Stimulated activated naive B cell treated with anti-CD40 and anti-IgM and Interleukin-4, amounts not matched to agents 10 μg/mL and 1 μg/mL and 100 μg/mL, for 72 hours (primary cell): ENCODE results near the gene CDKN1C.

ENCODE experiments used
- ATAC-seq, 2 donors: fragments of 150-1000 bp; cut with Tn5 transposase; replicated peaks; 2 replicates each; pipeline ENCODE4 v1.10.0; 2021; ENCODE audit warnings: moderate library complexity in 1 of 2
- DNase-seq: peaks from one replicate; pipeline ENCODE4 v3.0.0; 2021
- H3K27ac Mint-ChIP-seq: one replicate; pipeline ENCODE4 v1.8.0; 2022; ENCODE audit warnings: mild to moderate bottlenecking, mixed read lengths
- H3K27me3 Mint-ChIP-seq, 2 donors: one replicate each; pipeline ENCODE4 v1.8.0; 2022; ENCODE audit warnings: mixed read lengths in 2 of 2
- H3K36me3 Mint-ChIP-seq, 2 donors: one replicate each; pipeline ENCODE4 v1.8.0; 2022; ENCODE audit warnings: mixed read lengths in 2 of 2, mild to moderate bottlenecking in 1 of 2
- H3K4me1 Mint-ChIP-seq, 2 donors: one replicate each; pipeline ENCODE4 v1.8.0; 2022; ENCODE audit warnings: mixed read lengths in 2 of 2, mild to moderate bottlenecking in 1 of 2
- H3K4me3 Mint-ChIP-seq, 2 donors: one replicate each; pipeline ENCODE4 v1.8.0; 2022; ENCODE audit warnings: mild to moderate bottlenecking in 2 of 2, mixed read lengths in 2 of 2, moderate library complexity in 1 of 2
- H3K9me3 Mint-ChIP-seq, 2 donors: one replicate each; pipeline ENCODE4 v1.8.0; 2022; ENCODE audit warnings: mixed read lengths in 2 of 2, mild to moderate bottlenecking in 1 of 2

CDKN1C gene

DNA sequence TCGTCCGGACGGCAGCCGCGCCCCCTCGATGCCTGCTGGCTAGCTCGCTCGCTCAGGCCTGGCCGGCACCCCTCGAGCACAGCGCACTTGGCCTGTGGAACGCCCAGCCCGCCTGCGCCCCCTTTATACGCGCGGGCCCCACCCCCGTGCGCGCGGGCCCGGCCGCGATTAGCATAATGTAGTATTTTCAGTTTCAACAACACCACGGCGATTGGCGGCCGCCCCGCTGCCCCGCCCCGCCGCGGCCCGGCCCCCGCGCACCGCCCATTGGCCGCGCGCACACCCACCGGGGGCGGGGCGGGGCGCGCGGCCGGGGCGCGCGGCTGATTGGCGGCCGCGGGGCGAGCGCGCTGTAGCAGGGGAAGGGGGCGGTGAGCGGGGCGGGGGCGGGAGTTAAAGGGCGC lies at the start of gene CDKN1C:
Gene CDKN1C (minus strand): TSS at position 98 of the 404 bp plus-strand sequence. CDS start 319 bp downstream, outside the sequence.
- no peaks in the 10 kb centered on the region for H3K9me3 Mint-ChIP-seq
- peak; percentile 79 to 89 for ATAC-seq
- H3K36me3 Mint-ChIP-seq, result no peaks in the 10 kb centered on the region
- peaks cover 16 to 27% of the 10 kb centered on the region in 2 donors for H3K27me3 Mint-ChIP-seq
- DNase-seq, result peak; percentile 59
- peak within 1 kb of the TSS; percentile 83 to 90 for H3K4me3 Mint-ChIP-seq
- H3K27ac Mint-ChIP-seq, result peak within 1 kb of the TSS; percentile 70
- peaks cover 6 to 26% of the 10 kb centered on the region in 2 donors for H3K4me1 Mint-ChIP-seq

DNA sequence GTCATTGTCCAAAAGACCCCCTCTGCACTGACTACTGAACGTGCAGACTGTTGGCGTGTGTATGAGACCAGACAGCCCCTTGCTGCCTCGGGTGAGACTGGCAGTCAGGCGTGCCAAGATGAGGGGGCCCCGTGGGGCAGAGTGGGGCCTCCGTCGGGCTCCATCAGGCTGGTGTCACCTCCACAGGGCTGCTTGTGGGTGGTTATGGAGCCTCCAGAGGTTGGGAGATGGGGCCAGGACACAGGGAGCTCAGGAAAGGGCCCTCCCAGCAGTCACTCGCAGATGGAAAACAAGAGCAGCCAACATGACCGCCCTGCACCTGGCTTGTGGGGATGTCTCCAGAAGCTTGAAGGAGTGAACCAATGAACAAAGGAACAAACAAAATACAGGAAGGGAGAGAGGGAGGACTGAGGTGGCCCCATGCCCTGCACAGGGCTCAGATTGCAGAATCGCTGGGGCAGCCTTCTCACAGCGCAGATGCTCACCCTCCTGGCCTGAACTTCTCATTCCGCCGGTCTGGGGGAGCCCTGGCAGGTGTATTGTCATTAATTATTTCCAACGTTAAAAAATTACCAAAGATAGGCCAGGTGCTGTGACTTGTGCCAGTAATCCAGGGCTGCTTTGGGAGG lies 49.1 kb upstream of the CDKN1C start:
- Mint-ChIP-seq H3K4me3 (no peak overlapping the region), H3K27ac (no peak overlapping the region), H3K4me1 (peaks cover 6 to 26% of the 10 kb centered on the region in 2 donors), H3K36me3 (peaks cover 19 to 23% of the 10 kb centered on the region in 2 donors), H3K27me3 (peaks cover 13 to 24% of the 10 kb centered on the region in 2 donors), H3K9me3 (peaks cover 20% of the 10 kb centered on the region in 2 donors)
- DNase-seq (no peak), ATAC-seq (no peak)

GRCh38 chr11:2934021-2934550 lies 48.5 kb upstream of the CDKN1C start:
- ATAC-seq, result no peak
- no peak for DNase-seq
- Mint-ChIP-seq H3K4me3 (no peak overlapping the region), H3K4me1 (peaks cover 7 to 29% of the 10 kb centered on the region in 2 donors), H3K9me3 (peaks cover 16 to 19% of the 10 kb centered on the region in 2 donors), H3K27me3 (peaks cover 14 to 28% of the 10 kb centered on the region in 2 donors), H3K36me3 (peaks cover 17 to 19% of the 10 kb centered on the region in 2 donors), H3K27ac (no peak overlapping the region)

DNA sequence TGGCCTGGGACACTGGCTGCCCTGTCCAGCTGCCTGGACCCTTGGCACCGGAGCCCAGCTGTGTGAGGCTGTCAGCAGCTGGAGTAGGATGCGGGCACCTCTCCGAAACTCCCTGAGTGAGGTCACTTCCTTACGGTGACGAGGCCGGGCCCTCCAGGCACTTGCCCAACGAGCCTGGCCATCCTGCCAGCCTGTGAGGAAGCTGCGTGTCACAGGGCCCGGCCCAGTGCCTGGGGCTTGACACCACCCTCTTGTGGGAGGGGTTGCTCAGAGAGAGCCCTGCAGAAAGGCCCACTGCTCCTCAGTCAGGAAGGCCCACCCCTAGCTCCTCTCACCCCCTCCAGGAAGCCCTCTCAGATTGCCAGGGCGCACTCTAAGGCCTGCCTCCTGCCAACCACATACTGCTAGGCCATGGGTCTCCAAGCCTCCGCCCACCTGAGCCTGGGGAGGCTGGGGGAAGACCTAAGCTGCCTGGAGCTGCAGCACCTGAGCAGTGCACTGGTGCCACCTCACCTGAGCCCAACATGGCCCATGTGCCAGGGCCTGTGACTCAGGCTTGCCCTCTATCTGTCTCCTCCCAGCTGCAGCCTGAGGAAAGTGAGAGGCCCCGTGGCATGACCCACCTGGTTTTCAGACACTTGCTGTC lies 47.9 kb upstream of the CDKN1C start:
- ATAC-seq, result peak; percentile 59 to 60
- Mint-ChIP-seq H3K4me3 (no peak overlapping the region), H3K9me3 (peaks cover 10 to 13% of the 10 kb centered on the region in 2 donors), H3K36me3 (peaks cover 11 to 13% of the 10 kb centered on the region in 2 donors), H3K4me1 (peaks cover 9 to 35% of the 10 kb centered on the region in 2 donors), H3K27me3 (peaks cover 17 to 32% of the 10 kb centered on the region in 2 donors), H3K27ac (no peak overlapping the region)
- DNase-seq, result peak; percentile 27

DNA sequence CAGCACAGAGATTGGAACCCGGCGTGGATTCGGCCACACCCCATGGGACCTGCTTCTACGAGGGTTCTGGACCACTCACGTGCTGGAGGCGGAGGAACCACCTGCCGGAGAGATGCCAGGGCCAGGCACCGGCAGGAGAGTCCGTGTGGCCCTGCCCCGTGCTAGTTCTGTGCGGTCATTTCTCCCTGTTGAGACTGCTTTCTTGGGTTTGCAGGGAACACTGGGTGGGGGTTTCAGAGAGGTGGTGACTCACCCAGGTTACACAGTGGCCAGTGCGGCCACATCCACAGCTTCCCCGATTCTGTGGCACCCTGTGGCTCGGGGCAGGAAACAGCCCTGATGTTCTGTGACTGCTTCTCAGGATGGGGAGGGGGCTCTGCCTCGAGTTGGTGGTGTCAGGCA lies 47.3 kb upstream of the CDKN1C start:
- peaks cover 4 to 6% of the 10 kb centered on the region in 2 donors for H3K36me3 Mint-ChIP-seq
- DNase-seq, result no peak
- H3K4me1 Mint-ChIP-seq, result peaks cover 13 to 41% of the 10 kb centered on the region in 2 donors
- peaks cover 4 to 6% of the 10 kb centered on the region in 2 donors for H3K9me3 Mint-ChIP-seq
- peak overlapping the region; percentile 5 for H3K27ac Mint-ChIP-seq
- no peak for ATAC-seq
- H3K4me3 Mint-ChIP-seq, result no peak overlapping the region
- H3K27me3 Mint-ChIP-seq, result peaks cover 22 to 38% of the 10 kb centered on the region in 2 donors

DNA sequence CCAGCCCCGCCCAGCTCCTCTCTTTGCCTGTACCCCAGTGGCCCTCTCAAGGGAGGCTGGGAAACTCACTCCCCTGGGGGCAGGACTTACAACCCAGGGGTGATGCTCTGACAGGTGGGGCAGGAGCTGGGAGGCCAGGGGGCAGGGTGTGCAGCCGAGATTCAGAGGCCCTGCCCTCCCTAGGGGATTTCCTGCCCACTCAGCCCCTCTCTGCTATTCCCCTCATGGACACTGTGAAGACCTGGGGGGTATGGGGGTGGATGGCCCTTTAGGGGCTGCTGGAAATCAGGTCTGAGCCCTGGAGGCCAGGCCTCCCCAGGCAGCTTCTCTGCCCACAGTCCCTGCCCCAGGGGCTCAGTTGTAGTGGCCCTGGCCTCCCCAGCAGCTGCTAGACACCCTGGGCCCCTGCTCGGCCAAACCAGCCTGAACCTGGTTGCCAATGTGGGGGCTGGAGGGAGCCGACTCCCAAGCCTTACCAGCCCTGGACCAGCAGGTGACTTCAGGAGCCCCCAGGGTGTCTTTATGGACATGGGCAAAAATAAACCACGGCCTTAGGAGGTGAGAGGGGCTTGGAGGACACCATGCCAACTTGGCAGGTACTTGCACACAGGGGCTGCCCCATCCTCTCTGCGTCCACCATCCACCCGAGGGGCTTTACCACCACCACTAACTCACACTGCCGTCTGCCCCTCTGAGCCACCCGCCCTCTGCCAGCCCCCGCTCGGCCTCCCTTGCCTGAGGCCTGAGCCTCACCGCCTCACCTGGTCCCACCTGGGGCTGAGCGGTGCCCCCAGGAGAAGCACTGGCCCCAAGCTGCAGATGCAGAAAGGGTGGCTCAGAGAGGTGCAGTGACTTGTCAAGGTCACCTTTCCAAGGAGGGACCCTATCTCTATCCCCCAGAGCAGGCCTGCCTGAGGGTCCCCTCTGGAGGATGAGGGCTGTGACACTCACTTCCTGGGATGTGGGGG lies 46.5 kb upstream of the CDKN1C start:
- H3K4me1 Mint-ChIP-seq, result peaks cover 17 to 46% of the 10 kb centered on the region in 2 donors
- DNase-seq, result no peak
- no peaks in the 10 kb centered on the region for H3K36me3 Mint-ChIP-seq
- H3K27me3 Mint-ChIP-seq, result peaks cover 30 to 45% of the 10 kb centered on the region in 2 donors
- H3K27ac Mint-ChIP-seq, result no peak overlapping the region
- ATAC-seq, result no peak
- no peaks in the 10 kb centered on the region for H3K9me3 Mint-ChIP-seq
- no peak overlapping the region for H3K4me3 Mint-ChIP-seq

DNA sequence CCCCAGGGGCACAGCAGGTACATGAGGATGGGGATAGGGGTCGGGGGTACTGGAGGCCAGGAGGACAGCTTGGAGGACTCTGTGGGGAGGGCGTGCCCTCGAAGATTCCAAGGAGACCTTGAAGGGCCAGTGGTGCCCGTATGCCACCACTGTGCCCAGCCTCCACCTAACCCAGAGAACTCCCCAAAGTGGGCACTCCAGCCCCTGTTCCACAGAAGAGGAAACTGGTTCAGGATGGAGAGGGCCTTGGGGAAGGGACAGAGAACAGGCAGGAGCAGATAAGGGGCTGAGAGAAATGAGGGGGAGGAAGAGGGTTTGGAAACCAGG lies 45.8 kb upstream of the CDKN1C start:
- Mint-ChIP-seq H3K9me3 (no peaks in the 10 kb centered on the region), H3K27me3 (peaks cover 36 to 52% of the 10 kb centered on the region in 2 donors), H3K4me3 (no peak overlapping the region), H3K36me3 (no peaks in the 10 kb centered on the region), H3K4me1 (peaks cover 17 to 46% of the 10 kb centered on the region in 2 donors), H3K27ac (peak overlapping the region; percentile 71)
- ATAC-seq (no peak), DNase-seq (no peak)

DNA sequence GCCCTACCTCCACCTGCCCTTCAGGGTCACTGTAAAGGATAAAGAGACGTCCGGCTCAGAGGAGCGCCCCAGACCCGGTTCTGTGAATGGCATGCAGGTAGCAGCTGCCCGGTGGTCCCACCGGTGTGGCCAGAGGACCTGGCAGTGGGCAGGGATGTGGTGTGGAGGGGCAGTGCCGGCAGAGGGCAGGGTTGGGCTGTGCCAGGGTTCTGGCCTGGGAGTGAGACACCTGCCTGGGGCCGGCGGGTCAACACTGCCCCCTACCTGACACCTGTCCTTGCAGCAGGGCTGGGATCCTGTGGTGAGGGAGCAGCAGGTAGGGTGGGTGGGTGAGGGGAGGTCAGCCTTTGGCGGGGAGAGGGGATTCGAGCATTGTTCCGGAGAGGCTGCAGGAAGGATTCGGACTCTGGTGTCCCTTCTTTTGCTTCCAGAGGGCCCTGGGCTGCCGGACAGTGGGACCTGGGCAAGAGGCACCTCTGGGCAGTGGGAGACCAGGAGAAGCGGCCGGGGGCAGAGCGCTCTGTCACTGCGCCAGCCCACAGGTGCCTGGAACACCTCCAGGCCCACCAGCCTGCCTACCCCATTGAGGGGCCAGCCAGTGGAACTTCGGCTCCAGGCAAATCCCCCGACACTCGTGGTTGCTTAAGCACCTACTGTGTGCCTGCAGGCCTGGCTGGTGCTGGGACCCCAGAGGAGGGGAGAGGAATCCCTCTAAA lies 45.3 kb upstream of the CDKN1C start:
- DNase-seq (peak; percentile 48), ATAC-seq (peak; percentile 42 to 48)
- peaks cover 17 to 46% of the 10 kb centered on the region in 2 donors for H3K4me1 Mint-ChIP-seq
- H3K4me3 Mint-ChIP-seq, result peak overlapping the region; percentile 84 to 86
- H3K27me3 Mint-ChIP-seq, result peaks cover 39 to 56% of the 10 kb centered on the region in 2 donors
- H3K36me3 Mint-ChIP-seq, result no peaks in the 10 kb centered on the region
- peak overlapping the region; percentile 91 for H3K27ac Mint-ChIP-seq
- H3K9me3 Mint-ChIP-seq, result no peaks in the 10 kb centered on the region

GRCh38 chr11:2929950-2930703 lies 44.6 kb upstream of the CDKN1C start:
- Mint-ChIP-seq H3K9me3 (no peaks in the 10 kb centered on the region), H3K36me3 (no peaks in the 10 kb centered on the region), H3K4me1 (peaks cover 17 to 46% of the 10 kb centered on the region in 2 donors), H3K27me3 (peaks cover 39 to 56% of the 10 kb centered on the region in 2 donors), H3K4me3 (peak overlapping the region; percentile 84 to 86), H3K27ac (peak overlapping the region; percentile 91)
- peak; percentile 58 to 70 for ATAC-seq
- peak; percentile 58 for DNase-seq

DNA sequence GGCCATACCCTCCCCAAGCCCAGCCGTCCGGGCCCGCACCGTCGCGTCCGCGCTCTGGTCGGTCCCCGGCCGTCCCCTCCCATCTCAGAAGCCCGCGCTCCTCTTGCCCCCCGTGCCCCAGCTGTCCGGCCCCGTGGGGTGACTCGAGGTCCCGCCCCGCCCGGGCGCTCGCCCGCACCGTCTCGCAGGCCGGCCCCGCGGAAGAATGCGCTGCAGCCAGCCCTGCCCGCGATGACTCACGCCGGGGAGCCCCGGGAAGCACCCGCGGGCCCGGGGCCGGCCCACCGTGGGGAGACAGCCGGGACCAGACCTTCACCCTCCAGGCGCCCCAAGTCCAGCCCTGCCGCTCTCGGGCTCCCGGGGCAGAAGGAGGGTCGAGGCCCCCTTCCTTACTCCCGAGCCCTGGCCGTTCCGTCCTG lies 44.0 kb upstream of the CDKN1C start:
- H3K36me3 Mint-ChIP-seq, result no peaks in the 10 kb centered on the region
- peak overlapping the region; percentile 91 for H3K27ac Mint-ChIP-seq
- peak overlapping the region; percentile 84 to 86 for H3K4me3 Mint-ChIP-seq
- peak; percentile 40 for DNase-seq
- H3K4me1 Mint-ChIP-seq, result peaks cover 17 to 46% of the 10 kb centered on the region in 2 donors
- H3K9me3 Mint-ChIP-seq, result no peaks in the 10 kb centered on the region
- peak; percentile 19 to 38 for ATAC-seq
- H3K27me3 Mint-ChIP-seq, result peaks cover 39 to 61% of the 10 kb centered on the region in 2 donors

DNA sequence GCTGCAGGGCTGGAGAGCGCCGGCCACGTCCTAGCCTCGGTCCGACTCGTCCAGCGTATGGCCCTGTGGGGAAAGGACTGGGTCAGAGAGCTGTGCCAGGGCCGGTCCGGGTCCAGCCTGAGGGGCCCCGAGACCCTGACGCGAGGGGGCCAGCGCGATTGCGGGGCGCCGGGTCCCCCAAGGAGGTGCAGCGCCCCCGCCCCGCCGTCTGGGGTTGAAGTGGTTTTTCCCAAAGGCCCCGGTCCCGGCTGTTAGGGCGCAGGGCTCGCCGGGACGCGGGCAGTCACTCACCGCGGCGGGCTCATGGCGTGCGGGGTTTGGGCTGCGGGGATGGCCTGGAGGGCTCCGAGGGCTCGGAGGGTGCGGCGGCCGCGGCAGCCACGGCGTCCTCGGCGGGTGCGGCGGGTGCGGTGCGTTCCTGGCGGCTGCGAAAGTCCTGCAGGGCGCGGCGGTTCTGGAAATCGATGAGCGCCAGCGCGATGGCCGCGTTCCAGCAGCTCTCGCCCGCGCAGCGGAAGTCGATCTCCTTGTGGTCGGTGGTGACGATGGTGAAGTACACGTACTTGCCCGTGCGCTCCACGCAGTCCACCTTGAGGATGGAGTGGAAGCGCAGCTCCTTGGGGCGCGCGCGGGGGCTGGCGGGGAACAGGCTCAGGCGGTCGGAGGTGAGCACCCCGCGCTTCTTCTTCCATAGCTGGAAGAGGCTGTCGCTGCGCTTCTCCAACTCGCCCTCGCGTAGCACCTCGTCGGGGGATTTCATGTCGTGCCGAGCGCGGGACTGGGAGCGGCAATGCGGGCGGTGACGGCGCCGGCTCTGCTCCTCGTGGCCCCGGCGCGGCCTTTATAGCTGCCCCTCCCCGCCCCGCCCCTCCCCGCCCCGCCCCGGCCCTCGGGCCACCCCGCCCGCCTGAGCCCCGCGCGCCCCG lies 43.3 kb upstream of the CDKN1C start, which contains the start of gene PHLDA2:
Gene PHLDA2 (minus strand): TSS at position 816 of the 926 bp plus-strand sequence. CDS start 56 bp downstream, at position 760.
- H3K9me3 Mint-ChIP-seq, result no peaks in the 10 kb centered on the region
- H3K36me3 Mint-ChIP-seq, result no peaks in the 10 kb centered on the region
- H3K27me3 Mint-ChIP-seq, result peaks cover 39 to 67% of the 10 kb centered on the region in 2 donors
- ATAC-seq (peak; percentile 28 to 36), DNase-seq (peak; percentile 29)
- peaks cover 17 to 46% of the 10 kb centered on the region in 2 donors for H3K4me1 Mint-ChIP-seq
- peak within 1 kb of the TSS; percentile 84 to 86 for H3K4me3 Mint-ChIP-seq
- peak within 1 kb of the TSS; percentile 91 for H3K27ac Mint-ChIP-seq
